ENCODE data around the gene FCGR3A.
"Not testable (repeated sequence)": the region's sequence is repeated elsewhere in the genome, so short reads cannot be mapped to it uniquely, and the experiment has no call there.

The FCGR3A gene

GRCh38 chr1:161556990-161557389, 7.4 kb upstream of the FCGR3A start:
- DNase-seq: not testable (repeated sequence)

GRCh38 chr1:161556143-161556542, 6.5 kb upstream of the FCGR3A start:
- not testable (repeated sequence) for DNase-seq

DNA sequence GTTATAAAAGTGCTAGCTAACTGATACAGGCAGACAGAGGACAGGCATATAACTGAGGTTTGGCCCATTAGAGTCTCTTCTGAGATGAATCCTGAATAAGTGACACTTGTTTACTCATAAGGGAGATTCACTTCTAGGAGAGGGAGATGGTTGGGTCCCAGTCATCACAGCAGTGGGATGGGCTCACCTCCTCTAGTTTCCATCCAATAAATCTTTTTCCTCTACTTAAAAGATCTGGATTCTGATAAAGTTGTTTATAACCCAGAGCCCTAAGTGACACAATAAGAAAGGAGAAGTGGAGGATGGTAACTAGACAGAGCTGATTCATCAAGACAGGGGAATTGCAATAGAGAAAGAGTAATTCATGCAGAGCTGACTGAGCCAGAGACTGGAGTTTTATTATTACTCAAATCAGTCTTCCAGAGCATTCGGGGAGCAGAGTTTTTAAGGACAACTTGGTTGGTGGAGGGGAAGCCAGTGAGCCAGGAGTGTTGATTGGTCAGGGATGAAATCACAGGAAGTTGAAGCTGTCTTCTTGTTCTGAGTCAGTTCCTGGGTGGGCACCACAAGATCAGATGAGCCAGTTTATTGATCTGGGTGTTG, 5.3 kb upstream of the FCGR3A start:
- DNase-seq: not testable (repeated sequence)

DNA sequence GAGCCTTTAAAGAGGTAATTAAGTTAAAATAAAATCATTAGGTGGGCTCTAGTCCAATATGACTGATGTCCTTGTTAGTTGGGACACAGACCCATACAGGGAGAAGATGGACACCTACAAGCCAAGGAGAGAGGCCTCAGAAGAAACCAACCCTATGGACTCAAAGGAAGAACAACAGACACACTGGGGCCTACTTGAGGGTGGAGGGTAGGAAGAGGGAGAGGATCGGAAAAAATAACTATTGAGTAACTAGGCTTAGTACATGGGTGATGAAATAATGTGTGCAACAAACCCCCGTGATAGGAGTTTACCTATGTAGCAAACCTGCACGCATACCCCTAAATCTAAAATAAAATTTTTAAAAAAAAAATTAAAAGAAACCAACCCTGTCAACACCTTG, 4.7 kb upstream of the FCGR3A start:
- DNase-seq: not testable (repeated sequence)

GRCh38 chr1:161553631-161554030, 4.0 kb upstream of the FCGR3A start:
- DNase-seq: not testable (repeated sequence)

DNA sequence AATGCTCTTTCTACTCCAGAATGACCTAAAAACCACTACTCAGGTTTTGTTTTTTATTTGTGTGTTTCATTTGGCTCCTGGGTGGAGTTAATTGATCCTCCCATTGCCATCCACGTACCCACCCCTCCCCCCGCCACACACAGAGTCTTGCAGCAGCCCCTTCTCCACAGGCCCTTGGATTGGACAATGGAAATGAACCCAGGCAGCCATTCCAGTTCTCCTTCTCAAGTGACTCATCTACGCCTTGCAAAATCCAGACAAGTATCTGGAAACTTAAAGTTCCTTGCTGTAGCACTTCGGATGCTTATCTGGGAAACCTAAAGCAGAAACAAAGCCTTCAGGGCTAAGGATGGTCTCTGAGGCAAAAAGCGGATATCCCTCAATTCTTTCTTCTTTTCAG, 1.3 kb upstream of the FCGR3A start:
- not testable (repeated sequence) for DNase-seq

GRCh38 chr1:161548749-161549406, 740 bp downstream of the FCGR3A start:
- DNase-seq: not testable (repeated sequence)

DNA sequence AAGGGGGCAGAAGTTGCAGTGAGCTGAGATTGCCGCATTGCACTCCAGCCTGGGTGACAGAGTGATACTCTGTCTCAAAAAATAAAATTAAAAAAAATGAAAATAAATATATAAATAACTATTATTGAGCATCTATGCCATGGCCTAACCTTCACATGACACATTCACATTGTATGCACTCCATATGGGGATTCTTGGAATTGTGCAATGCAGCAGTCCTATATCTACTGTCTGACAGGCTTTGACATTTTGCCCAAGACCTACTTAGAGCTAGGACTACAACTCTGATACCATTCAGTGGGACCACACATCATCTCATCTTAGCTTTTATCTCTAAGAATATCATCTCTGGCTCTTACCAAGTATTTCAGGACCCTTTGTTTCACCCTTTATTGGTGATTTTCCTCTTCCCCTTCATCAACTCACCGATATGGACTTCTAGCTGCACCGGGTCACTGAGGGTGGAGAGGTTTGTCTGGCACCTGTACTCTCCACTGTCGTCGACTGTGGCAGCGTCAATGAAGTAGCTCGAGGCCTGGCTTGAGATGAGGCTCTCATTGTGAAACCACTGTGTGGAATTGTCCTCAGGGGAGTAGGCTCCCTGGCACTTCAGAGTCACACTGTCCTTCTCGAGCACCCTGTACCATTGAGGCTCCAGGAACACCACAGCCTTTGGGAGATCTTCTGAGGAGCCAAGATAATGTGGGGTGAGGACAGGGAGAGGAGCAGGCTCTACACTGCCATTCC, 1.4 kb downstream of the FCGR3A start:
- not testable (repeated sequence) for DNase-seq

DNA sequence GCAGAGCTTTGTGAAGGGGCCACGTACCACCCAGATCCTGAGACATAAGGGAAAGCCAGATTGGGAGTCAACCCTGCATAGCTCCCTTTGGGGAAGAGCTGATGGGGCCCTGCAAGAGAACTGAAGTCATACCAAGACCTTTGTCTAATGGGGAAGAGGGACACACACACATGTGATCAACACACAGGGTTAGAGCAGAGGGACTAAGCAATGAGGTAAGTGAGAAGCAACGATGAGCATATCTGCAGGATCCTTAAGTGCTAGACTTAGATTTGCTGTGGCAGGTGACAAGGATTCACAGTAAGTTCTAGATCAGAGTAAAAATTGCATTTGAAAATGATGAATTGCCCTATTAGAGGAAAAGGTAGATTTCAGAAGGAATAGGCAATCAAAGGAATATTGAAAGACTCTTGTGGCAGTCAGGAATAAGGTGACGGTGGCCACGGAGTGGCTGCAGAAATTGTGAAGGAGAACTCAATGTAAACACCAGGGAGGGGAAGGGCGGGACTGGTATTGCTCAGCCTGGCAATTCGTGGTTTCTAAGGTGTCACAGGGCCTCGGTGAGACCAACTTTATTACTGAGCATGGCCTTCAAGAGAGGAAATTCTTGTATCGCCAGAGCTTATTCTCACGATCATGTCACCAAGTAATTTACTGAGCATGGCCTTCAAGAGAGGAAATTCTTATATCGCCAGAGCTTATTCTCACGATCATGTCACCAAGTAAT, 4.5 kb downstream of the FCGR3A start:
- not testable (repeated sequence) for DNase-seq

DNA sequence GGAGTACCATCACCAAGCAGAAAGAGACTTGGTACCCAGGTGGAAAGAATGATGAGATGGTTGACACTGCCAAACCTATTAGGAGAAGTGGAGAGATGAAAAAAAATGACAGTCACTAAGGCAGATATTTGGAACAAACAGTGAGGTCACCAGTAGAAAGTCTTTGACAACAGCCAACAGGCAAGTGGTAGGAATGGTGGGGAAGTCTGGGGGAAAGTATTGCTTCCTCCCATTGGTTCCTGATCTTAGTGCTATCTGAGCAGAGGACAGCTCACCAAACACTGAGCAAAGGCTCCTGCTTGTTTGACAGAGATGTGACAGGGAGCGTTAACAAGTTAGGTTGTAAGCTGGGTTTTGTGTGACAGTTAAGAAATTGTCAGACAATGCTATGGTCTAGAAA, 6.5 kb downstream of the FCGR3A start:
- DNase-seq: not testable (repeated sequence)

DNA sequence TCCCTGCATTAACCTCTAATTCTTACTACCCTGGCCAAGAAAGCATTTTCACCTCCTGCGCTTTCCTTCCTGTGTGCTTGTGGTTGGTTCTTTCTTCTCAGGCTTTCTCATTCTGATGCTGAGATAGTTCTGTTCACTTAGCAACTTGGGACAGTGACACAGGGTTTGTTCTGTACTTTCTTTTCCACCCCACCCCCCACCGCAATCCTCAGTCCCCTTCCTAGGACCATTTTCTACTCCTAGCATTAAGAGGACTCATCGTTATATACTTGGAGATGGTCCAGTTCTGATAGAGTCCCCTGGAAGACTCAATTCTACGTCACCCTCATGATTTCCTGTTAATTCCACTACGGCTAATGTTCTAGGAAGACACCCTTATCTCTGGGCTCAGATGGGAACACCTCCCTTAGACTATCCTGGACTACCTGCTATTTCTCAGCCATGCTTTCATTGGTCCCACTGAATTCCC, 7.5 kb downstream of the FCGR3A start:
- DNase-seq: not testable (repeated sequence)

DNA sequence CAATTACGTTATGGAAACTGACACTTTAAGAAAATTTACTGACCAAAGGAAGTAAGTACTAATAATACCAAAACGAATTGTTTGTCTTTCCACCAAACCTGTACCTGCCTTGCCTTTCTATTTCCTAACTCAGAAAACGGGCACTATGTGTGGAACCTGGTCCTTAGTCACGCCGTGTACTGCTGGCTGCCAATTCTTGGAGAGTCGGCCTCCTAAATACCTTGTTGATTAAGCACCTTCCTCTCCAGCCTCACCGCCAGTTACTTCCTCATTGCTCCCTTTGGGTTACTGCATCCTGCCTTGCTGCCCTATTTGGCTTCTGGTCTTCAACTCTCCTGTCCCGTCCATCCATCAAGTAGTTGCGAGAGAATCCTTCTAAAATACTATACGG, 9.1 kb downstream of the FCGR3A start:
- not testable (repeated sequence) for DNase-seq

DNA sequence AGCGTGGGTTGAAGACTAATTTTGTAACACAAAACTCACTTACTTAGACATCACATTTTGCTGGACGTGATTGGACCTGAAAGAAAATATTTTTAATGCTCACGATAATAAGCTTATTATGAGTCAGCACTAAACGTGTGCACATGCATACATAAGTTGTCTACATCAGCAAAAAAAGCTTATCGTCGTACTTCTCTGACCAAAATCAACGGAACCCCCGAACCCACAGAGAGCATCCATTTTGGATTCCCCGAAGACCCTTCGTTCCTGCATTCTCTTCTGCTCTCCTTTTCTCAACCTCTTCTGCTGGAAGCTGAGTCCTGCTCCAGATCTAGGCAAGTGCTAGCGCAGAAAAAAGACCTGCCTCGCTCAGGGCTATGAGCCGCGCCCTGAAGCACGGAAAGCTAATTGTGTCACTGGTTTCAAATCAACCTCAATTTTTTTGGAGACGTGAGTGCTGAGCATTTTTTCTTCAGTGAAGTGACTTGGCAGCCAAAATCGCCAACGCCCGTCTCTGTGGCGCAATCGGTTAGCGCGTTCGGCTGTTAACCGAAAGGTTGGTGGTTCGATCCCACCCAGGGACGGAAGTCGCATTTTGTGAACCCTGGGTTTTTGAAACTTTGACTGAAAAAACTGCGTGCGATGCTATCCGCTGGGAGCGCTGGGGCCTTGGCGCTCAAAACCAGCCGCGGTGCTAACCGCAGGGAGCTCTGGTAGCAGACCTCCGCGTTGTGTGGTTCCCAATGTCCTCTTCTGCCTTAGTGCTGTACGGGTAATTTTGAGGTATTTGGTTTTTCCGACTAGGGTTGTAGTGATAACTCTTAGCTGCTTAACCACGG, 9.7 kb downstream of the FCGR3A start:
- peak in 47 of 56 donors; percentile 20 to 95 (median 63) for DNase-seq

DNA sequence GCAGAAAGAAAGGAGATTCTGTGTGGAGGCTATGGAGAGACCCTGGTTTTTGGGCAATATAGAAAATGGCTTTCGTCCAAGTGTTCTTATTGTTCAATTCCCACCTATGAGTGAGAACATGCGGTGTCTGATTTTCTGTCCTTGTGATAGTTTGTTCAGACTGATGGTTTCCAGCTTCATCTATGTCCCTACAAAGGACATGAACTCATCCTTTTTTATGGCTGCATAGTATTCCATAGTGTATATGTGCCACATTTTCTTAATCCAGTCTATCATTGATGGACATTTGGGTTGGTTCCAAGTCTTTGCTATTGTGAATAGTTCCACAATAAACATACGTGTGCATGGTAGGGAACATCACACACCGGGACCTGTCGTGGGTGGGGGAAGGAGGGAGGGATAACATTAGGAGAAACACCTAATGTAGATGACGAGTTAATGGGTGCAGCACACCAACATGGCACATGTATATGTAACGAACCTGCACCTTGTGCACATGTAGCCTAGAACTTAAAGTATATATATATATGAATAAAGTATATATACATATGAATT, 10.6 kb downstream of the FCGR3A start:
- DNase-seq: not testable (repeated sequence)

DNA sequence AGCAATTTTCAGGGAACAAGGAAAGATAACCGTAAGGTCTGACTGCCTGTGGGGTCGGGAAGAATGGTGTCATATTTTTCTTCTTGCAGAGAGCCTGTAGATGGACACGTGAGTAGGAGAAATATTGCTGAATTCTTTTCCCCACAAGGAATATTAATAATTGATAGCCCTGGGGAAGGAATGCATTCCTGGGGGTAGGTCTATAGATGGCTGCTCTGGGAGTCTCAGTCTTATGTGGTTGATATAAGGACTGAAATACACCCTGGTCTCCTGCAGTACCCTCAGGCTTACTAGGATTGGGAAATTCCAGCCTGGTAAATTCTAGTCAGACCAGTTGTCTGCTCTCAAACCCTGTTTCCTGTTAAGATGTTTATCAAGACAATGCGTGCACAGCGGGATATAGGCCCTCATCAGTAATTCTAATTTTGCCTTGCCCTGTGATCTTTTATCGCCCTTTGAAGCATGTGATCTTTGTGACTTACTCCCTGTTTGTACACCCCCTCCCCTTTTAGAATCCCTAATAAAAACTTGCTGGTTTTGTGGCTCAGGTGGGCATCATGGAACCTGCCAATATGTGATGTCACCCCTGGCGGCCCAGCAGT, 12.4 kb downstream of the FCGR3A start:
- DNase-seq: not testable (repeated sequence)

DNA sequence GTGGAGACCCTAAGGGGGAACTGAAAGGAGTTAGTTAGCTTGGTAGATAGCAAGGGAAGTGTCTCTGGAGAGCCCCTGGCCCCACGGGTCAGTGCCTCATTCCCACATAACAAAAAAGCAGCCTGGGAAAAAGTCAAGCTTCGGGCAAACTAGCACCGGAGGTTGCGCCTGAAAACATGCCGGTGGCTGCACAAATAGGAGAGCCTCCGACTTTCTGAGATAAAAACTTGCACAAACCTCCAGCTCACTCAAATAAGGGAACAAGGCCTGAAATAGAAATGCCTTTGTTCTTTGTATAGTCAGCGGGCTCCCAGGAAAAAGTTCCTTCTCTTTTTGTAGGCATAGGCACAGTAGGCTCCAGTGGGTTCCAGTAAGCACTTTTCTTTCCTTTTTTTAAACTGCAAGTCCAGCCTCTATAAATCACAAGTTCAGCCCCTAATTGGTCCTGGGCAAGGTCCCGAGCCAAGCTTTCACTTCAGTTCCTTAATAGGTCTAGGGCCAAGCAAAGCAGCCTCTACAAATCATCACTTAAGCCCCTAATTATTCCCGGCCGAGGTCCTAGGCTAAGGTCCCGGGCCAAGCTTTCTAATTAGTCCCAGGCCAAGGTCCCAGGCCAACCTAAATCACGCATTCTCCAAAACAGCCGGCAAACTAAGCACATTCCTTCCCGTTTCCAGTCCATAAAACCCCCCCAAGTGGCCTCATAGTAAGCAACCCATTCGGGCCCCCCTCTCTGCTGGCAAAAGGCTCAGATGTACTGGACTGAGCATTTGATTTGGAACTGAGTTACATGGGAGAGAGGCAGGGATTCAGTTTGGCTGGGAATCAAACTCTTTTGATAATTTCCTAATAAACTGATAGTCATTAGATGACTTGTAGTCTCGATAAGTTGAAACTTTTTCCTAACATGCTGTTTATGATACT, 16.7 kb downstream of the FCGR3A start:
- DNase-seq: peak in 29 of 56 donors; percentile 14 to 75 (median 51)

DNA sequence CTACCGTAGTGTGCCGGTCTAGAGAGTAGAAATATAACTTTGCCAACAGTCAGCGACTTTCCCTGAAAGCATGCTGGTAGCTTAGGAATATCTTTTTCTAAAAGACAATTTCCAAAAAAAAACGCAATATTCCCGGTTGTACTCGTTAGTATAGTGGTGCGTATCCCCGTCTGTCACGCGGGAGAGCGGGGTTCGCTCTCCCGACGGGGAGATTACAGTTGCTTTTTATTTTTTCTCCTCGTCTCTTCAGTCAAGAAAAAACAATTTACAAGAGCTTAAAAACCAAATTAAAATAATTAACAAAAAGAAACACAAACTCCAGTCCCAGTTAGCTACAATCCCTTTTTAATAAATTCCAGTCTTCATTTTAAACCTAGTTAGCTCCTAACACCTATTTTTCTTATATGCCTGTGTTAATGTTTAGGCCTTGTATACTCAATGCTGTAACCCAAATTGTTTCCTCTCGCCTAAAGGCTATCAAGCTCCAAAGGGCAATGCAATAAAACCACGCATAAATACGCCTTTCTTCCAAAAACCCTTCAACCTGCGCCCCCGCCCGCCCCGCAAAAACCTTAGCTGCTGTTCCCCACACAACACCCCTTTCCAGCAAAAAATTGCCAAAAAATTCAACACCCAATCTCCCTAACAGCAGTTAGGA, 17.5 kb downstream of the FCGR3A start:
- DNase-seq: peak in 3 of 56 donors; percentile 22 to 33 (median 25)

Measured in nucleus accumbens (tissue), 56 donors.